HG03159 (cell line): ENCODE measurements around the gene SKIC8.

Experiments
- ATAC-seq: cut with Tn5 transposase; IDR thresholded peaks from one replicate; pipeline ENCODE4 v1.9.1; 2021; ENCODE audit warnings: mild to moderate bottlenecking, moderate library complexity; ENCODE audit not compliant: unreplicated experiment

SKIC8 gene

GRCh38 chr15:78299101-78299930, at the start of gene SKIC8:
SKIC8 (minus strand) TSS chr15:78299609; CDS start chr15:78295686, 3,923 bp downstream.
- ATAC-seq: peak; percentile 82

DNA sequence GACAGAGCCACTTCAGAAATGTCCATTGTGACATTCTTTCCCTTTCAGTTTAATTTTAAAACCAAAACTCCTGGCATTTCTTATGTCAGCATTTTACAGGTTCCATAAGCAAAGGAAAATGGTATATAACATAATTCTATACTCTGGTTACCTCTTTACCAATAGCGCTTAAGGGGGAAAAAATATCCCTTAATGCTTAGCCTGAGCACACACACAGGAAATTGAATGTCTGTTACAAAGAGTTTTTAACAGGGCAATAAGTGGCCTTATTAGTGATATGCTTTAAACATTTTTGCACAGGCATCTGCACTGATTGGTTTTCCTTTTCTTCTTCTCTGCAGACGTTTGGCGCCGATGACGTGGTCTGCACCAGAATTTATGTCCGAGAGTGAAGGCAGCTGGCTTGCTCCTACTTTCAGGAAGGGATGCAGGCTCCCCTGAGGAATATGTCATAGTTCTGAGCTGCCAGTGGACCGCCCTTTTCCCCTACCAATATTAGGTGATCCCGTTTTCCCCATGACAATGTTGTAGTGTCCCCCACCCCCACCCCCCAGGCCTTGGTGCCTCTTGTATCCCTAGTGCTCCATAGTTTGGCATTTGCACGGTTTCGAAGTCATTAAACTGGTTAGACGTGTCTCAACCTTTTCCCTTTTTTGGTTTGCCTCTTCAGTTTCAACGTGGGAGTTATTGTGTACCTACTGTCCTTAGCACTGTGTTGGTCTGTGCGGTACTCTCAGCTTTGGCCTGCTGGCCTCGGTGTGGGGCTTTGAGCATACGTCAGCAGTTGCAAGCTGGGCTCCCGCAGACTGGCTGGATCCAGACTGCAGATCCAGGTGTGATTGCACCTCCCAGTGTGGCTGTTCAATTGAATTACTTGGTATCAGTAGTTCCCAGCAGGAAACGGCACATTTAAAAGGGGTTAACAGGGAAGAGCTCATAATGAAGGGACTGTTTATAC, 48.5 kb upstream of the SKIC8 start:
- ATAC-seq: no peak

GRCh38 chr15:78345396-78346125, 46.2 kb upstream of the SKIC8 start:
- ATAC-seq: no peak

- ATAC-seq: no peak
Measured at GRCh38 chr15:78343276-78344060, 44.1 kb upstream of the SKIC8 start.

- ATAC-seq: no peak
Measured at GRCh38 chr15:78342021-78342420, 42.6 kb upstream of the SKIC8 start.

DNA sequence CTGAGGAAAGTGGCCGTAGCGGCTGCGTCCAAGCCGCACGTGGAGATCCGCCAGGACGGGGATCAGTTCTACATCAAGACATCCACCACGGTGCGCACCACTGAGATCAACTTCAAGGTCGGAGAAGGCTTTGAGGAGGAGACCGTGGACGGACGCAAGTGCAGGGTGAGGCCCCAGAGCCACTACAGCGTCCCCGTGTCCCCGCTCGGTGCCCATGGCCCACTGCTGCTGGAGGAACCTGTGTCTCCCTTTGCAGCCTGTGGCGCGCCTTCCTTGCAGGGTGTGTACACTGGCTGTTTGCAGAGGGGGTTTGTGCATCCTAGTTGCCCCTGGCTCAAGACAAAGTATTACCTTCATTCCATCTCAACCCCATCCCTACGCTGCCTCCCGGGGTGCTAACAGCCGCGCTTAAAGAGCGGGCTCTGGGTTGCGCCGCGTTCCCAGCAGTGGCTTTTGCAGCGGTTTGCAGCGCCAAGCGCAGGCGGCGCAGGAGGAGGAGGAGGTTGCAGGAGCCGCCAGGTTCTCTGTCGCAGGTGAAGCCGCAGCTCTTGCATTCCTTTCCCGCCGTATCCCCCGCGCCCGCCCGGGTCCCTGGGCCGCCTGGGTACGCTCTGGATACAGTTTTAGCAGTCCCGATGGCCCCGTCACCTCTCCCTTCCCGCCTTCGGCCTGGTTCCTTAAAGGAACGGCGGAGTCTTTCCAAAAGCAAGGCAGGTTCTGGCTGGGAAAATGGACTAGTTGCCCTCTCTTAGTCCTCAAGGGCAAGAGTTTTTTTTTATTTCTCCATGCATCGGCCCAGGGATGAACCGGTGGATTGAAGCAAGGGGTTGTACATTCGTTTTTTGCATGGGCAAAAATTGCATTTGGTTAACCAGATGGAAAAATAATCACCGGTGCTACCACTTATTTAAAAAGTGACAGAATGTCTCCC, 41.9 kb upstream of the SKIC8 start:
- no peak for ATAC-seq

- no peak for ATAC-seq
Measured at GRCh38 chr15:78340231-78341056, 41.0 kb upstream of the SKIC8 start, which contains the start of gene CRABP1. CRABP1 (plus strand) TSS chr15:78340353; CDS start chr15:78340429, 76 bp downstream.

GRCh38 chr15:78339559-78339958, 40.1 kb upstream of the SKIC8 start:
- ATAC-seq: no peak

DNA sequence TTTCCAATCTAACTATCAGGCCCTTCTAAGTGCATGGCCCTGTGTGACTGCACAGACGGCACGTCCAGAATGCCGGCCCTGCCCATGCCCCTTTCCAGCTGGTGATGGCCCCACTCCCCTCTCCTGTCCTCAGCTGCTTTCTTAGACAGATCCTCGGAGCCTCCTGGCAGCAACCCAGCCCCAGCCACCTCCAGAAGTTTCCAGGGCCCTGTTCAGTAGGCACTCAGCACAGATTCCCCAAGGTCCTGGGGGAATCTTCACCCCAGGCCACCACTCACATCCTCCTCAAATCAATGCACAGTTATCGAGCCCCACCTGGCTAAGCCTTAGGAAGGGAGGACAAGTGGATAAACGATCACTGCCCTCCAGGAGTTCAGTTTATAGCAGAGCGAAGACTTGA, 39.4 kb upstream of the SKIC8 start:
- no peak for ATAC-seq

DNA sequence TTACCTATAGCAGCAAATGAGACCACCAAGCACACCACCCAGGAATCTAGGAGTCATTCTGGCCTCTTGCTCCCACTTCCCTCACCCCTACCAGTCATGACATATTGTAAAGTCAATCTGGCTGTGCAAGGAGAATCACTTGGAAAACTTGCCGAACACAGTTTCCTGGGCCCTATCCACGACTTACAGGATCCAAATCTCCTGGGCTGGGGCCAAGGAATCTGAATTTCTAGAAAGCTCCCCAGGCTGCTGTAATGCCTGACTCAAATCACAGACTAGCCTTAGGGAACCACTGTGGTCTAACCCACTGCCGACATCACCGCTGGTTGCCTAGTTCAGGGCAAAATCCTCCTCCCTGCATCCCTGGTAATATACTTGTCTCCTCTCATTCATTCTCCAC, 36.6 kb upstream of the SKIC8 start:
- no peak for ATAC-seq

- no peak for ATAC-seq
Measured at GRCh38 chr15:78334845-78335244, 35.4 kb upstream of the SKIC8 start.

DNA sequence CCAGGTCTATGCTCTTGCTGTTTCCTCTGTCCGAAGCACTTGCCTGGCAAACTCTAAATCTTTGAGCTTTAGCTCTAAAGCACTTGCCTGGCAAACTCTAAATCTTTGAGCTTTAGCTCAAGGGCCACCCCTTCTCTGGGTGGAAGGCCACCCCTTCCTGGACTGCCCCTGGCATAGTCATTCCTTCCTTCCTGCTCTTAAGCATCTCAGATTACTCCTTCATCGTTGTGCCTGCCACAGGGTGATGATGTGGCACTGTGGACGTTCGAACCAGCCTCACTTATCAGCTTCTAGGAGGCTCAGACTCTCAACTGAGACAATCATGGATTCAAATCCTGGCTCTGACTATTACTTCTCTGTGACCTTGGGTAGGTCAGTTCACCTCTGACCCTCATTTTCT, 30.2 kb upstream of the SKIC8 start:
- ATAC-seq: no peak

- no peak for ATAC-seq
Measured at GRCh38 chr15:78327466-78327865, 28.1 kb upstream of the SKIC8 start.

GRCh38 chr15:78325092-78325843, 25.9 kb upstream of the SKIC8 start:
- no peak for ATAC-seq

DNA sequence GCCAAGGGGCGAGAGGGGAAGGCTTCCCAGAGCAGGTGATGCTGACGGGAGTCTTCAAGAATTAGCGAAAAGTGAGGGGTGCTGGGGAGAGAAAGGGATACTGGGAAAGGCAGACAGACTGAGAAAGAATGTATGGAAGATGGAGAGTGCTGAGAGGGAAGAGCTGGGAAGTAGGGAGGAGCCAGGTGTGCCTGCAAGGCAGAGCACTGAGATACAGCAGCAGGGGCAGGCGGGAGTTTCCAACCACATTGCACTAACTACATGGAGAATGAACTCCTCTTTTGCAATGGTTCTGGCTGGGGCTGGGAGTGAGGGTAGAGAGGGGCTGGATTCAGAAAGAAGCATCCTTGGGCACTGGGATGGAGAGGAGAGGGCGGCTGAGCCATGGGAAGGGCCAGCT, 24.7 kb upstream of the SKIC8 start:
- ATAC-seq: no peak

DNA sequence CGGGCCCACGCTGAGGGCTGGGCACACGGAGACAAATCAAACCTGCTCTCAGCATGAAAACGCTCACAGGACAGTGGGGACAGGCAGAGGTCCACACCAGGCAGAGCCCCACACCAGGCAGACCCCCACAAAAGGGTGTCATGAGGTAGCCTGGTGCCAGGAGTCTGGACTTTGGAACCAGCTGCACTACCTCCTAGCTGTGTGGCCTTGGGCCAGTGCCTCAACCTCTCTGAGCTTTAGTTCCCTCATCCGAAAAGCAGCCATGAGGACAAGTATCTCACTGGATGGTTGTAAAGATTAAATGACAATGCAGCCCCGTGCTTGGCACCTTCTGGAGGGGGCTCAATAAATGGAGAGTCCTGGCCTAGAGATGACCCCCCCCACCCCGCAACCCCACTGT, 24.3 kb upstream of the SKIC8 start:
- ATAC-seq: no peak

DNA sequence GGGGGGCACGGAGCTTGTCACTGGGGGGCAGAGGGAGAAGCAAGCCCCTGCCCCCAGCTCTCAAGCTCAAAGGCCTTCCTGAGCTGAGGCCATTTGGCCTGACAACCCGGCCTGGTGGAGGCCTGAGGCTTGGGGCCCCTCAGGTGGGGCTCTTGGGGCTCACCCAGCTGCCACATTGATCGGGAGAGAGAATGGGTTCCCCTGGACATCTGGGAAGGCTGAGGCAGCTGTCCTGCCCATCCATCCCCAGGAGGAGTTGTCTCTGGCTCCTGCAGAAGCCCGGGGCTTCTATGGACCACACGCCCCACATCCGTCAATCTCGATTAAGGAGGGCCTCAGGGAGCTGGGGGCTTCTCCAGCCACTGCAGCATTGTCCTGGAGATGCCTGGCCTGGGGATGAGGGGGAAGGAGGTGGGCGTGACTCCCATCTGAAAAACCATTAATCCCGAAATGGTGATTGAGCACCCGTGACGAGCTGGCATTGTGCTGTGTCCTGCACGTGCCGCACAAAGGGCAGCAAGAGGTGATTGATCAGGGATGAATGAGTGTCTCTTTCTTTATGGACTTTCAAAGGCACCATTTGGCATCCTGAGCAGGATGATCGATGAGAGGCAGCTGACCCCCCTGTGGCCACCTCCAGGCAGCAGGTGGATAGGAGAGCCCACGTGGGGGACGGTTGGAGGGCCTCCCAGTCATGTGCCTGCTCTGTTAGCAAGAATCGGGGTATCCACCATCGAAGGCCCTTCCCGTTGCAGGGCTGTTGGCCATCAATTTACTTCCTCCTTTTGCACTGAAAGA, 23.5 kb upstream of the SKIC8 start:
- ATAC-seq: no peak
